Caki2 (cell line): Measurements from ENCODE around the gene TEX22. TPM values are rescaled to one million over a fixed set of nuclear protein-coding genes. Genes with fewer than 3 reads are reported as not detected.
A peak's percentile ranks its signal among the peaks of the same experiment; 100 is the strongest.
"Not testable (repeated sequence)": the region's sequence is repeated elsewhere in the genome, so short reads cannot be mapped to it uniquely, and the experiment has no call there.

Source experiments
- DNase-seq: peaks from one replicate; pipeline ENCODE4 v3.0.0-alpha.2; 2015; ENCODE audit warnings: low read depth
- in situ Hi-C: cut with HindIII; loops from 2 replicates; pipeline ENCODE4 v1.10.0; 2016; ENCODE audit warnings: low sequenced_read_pairs, low pct_unique_long_range_greater_than_20kb, mixed read lengths
- total RNA-seq: library from RNA; depleted of rRNA; stranded (reverse); fragments of >200 nt; shearing (Covaris generic); gene quantifications from 2 replicates; pipeline ENCODE4 v1.2.3, GENCODE V29; 2014; ENCODE audit warnings: low replicate concordance; rRNA removed

TEX22 gene
- total RNA-seq: 0.24 and 0.90 TPM in 2 replicates

GRCh38 chr14:105398044-105398725 is at the start of gene TEX22:
Gene TEX22, plus strand, starts transcription at chr14:105398538. Its CDS starts 803 bp downstream, at chr14:105399341.
- DNase-seq: peak; percentile 61
- in situ Hi-C loops: no loop called here

- DNase-seq: no peak
- in situ Hi-C loops: no loop called here
Measured at GRCh38 chr14:105348945-105349699, 49.2 kb upstream of the TEX22 start.

GRCh38 chr14:105349992-105350391 is 48.3 kb upstream of the TEX22 start:
- in situ Hi-C loops: no loop called here
- no peak for DNase-seq

- no peak for DNase-seq
- in situ Hi-C loops: no loop called here
Measured at GRCh38 chr14:105350450-105351244, 47.7 kb upstream of the TEX22 start.

- in situ Hi-C loops: no loop called here
- no peak for DNase-seq
Measured at GRCh38 chr14:105351410-105351809, 46.9 kb upstream of the TEX22 start.

GRCh38 chr14:105351920-105352851 is 46.2 kb upstream of the TEX22 start:
- peak; percentile 59 for DNase-seq
- in situ Hi-C loops: no loop called here

- in situ Hi-C loops: no loop called here
- DNase-seq: no peak
Measured at GRCh38 chr14:105353136-105353535, 45.2 kb upstream of the TEX22 start.

GRCh38 chr14:105354541-105354940 is 43.8 kb upstream of the TEX22 start:
- no peak for DNase-seq
- in situ Hi-C loops: no loop called here

GRCh38 chr14:105355049-105355575 is 43.2 kb upstream of the TEX22 start:
- in situ Hi-C loops: no loop called here
- no peak for DNase-seq

- in situ Hi-C loops: no loop called here
- no peak for DNase-seq
Measured at GRCh38 chr14:105355850-105356604, 42.3 kb upstream of the TEX22 start.

GRCh38 chr14:105356927-105357326 is 41.4 kb upstream of the TEX22 start:
- in situ Hi-C loops: no loop called here
- DNase-seq: no peak

- in situ Hi-C loops: no loop called here
- DNase-seq: no peak
Measured at GRCh38 chr14:105357626-105358025, 40.7 kb upstream of the TEX22 start.

- in situ Hi-C loops: no loop called here
- no peak for DNase-seq
Measured at GRCh38 chr14:105358140-105358846, 40.0 kb upstream of the TEX22 start.

- in situ Hi-C loops: no loop called here
- no peak for DNase-seq
Measured at GRCh38 chr14:105358943-105359342, 39.4 kb upstream of the TEX22 start.

GRCh38 chr14:105361412-105361811 is 36.9 kb upstream of the TEX22 start:
- DNase-seq, in situ Hi-C loops: not testable (repeated sequence)

- in situ Hi-C loops: no loop called here
- no peak for DNase-seq
Measured at GRCh38 chr14:105363847-105364708, 34.3 kb upstream of the TEX22 start.
